NCI-H510A treated with DMSO at 0.1 percent for 48 hours (cell line): ENCODE data around the gene DCK.

Experiments used
- DNase-seq: peaks from one replicate; lab custom pipeline; 2025; lab: John Stamatoyannopoulos, UW

Gene DCK

DNA sequence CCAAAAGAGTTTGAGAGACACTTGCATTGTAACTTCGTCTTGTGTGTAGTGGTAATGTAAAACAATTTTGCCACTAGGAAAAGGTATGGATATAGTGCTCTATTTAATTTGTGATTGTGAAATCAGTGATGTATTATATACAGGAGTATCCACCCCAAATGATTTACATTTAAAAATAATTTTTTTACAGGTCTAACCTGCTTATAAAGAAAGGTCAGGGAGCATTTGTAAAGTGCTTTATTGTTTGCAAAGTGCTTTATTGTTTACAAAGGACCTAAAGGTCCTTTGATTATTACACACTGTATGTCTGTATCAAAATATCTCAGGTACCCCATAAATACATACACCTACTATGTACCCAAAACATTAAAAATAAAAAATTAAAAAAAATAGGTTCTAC lies 70.3 kb downstream of the DCK start:
- no peak for DNase-seq

DNA sequence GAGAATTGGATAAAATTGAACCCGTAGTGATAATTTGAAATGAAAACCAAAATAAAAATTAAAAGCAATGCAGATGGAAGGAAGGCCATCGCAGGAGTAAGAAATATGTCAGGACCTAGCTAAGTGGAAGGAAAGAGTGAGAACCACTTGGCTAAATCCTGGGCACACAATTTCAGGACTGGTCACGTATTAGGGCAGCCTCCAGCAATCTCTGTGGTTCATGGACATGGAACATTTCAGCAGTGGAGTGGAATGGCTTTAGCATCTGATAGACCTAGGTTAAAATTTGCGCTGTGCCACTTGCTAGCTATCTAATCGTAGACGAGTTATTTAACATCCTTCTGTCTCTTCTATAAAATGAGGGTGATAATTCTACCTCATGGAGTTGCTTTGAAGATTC lies 71.1 kb downstream of the DCK start:
- DNase-seq = no peak

DNA sequence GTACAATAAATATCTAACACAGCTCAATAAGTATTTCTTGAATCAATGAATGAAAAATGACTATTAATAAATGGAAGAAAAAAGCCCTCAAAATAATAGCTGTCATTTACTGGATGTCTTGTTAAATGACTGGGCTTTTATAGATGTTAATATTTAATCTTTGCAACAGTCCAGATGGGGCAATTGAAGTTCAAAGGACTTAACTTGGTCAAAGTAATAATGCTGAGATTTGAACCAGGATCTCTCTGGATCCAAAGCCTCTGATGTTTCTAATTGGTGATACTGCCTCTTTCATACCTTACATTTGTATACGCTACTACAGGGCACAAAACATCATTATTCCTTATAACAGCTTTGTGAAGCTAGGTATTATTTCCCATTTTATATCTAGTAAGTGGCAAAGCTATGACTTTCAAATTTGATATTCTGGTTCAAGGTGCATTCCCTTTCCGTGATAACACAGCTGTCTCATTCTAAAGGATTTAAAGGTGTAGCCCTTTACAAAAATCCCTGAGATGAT lies 72.6 kb downstream of the DCK start:
- no peak for DNase-seq

DNA sequence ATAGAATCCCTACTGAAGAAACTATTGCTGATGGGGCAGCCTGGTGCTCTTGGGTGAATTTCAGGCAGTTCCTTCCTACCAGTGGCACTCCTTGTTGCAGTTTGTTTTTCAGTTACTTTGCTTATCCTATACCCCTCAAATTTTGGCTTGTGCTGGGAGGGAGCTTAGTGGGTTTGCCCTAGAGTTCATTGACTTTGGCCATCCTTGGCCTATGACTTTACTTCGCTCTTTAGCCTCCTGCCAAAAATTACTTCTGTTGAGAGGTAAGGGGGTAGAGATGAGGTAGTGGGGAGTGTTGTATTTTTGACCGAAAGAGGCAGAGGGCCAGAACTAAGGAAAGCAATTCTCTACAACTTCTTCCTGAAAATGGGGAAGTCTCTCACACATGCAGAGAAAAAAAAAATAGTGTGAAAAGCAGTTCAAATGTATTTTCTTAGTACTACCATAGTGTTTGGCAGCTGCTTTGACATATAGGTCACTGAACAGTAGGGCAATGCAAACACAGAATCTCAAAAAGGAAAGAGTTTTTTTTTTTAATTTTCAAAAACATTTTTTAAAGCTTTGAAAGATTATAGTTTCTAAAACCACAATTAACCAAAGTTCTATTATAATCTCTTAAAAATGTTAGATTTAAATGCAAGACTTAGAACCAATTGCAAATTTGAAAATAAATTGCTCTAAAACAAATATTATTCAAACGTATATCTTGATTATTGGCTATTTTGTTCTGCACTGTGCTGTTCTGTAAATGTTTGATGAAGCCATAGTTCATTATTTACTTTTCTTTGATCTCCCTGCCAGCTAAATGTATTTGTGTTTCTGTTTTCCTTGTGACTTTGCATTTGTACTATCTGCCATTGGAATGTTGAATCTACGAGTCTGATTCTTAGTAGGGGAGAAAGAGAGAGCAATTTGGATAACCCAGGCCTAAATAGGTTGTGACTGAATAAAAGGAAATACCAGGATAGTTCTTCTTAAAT lies 73.6 kb downstream of the DCK start:
- DNase-seq = peak; percentile 56

DNA sequence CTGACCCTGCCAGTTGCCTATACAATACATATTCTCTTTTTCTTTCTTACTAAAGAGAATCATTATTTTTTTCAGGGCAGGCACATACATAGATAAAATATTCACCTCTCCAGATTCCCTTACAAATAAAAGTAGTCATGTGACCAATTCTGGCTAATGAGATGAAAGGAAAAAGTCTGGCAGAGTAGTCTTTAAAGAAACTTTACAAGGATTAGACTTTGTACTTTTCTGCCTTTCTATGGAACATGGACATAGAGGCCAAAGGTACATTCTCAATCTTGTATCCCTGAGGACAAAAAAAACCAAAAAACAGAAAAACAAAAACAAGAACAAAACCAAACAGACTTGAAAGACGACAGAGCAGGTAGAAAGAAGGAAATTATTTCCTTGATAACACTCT lies 75.6 kb downstream of the DCK start:
- DNase-seq = no peak

DNA sequence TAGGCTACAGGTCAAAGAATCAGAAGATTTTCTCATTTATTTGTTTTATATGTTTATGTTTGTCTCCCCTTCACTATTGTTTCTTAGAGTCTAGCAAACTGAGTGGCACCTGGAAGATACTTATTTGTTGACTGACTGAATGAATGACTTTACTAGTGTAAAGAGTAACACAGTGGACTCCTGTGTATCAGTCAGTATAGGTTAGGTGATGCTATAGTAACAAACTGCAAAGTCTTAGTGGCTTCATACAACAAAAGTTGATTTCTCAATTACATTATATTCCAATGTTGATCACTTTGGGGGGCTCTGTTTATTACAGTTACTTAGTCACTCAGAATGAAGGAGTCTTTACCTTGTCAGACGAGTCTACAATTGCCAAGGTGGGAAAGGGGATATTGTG lies 76.6 kb downstream of the DCK start:
- no peak for DNase-seq

DNA sequence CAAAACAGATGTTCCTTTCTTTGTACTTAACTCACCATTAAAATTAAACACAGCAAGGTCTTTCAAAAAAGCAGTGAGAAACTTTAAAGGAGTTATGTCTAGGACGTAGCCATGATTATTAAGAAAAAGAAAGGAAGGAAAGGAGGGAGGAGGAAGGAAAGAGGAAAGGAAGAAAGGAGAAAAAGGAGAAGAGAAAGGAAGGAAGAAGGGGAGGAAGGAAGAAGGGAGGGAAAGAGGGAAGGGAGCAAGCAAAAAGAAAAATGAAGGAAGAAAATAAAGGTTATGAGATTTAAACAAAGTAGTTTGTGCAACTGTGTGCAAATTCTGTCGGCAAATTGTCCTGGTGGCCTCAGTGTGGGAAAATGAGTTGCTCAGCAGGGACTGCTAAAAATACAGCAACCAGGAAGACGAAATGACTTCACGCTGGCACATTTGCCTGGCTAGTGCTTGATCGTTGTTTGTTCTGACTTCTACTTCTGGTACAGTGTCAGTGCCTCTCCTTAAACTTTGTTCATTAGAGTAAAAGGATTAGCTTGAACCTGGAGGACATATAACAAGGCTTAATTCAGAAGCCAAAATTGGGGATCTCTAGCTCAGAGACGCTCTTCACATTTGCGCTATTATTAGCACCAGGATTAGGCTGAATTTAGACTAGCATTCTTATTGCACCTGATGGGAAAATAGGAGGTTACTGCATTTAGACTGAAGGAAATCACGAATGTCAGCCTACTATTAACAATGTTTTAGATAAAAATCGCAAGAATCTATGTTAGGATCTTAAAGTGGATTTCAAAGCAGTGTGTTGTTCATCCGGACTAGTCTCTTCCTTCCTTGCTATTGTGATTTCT lies 81.2 kb downstream of the DCK start:
- DNase-seq = no peak
